ENCODE measurements around the gene DOCK3.

DNA sequence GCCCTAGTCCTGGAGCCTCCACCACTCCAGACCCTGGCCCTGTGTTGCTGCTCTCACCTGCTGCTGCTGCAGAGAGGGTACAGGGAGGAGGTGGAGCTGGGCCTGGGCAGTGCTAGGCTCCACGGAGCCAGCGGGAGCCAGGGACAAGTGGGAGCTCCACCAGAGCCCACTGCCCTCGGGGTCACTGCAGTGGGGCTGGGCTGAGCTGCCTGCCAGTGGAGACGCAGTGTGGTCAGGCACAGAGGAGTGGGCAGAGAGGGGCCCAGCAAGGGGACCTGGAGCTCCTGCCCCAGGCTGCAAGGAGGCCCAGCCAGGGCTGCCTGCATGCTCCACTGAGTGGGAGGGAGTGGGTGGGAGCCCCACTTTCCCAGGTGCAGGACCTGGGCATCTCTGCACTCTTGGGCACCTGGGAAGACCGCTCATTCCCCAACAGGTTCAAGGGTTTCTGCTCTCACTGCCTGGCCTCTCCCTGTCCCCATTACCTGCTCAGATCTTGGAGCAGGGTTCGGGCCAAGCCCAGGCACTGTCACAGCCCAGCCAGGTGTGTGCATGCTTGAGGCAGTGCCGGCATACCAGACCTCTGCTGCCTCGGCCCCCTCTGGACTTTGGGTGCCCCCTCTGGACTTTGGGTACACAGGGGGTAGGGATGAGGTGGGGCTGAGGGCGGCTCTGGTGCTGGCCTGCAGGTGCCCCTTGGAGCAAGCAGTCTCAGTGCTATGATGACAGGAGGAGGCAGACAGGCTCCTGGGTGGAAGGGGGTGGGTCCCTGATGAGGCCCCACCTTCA is 308.0 kb downstream of the DOCK3 start:
- TF ChIP-seq, protein P1, sequence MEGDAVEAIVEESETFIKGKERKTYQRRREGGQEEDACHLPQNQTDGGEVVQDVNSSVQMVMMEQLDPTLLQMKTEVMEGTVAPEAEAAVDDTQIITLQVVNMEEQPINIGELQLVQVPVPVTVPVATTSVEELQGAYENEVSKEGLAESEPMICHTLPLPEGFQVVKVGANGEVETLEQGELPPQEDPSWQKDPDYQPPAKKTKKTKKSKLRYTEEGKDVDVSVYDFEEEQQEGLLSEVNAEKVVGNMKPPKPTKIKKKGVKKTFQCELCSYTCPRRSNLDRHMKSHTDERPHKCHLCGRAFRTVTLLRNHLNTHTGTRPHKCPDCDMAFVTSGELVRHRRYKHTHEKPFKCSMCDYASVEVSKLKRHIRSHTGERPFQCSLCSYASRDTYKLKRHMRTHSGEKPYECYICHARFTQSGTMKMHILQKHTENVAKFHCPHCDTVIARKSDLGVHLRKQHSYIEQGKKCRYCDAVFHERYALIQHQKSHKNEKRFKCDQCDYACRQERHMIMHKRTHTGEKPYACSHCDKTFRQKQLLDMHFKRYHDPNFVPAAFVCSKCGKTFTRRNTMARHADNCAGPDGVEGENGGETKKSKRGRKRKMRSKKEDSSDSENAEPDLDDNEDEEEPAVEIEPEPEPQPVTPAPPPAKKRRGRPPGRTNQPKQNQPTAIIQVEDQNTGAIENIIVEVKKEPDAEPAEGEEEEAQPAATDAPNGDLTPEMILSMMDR (IDR thresholded peaks at IDR 0.05) = no peak
- TF ChIP-seq POLR2A (IDR thresholded peaks at IDR 0.05) = no peak
- no peak for TF ChIP-seq EP300 (IDR thresholded peaks at IDR 0.05)
